Epidermal melanocyte (primary cell): ENCODE data around the gene SPINK2.

Source experiments
- DNase-seq: peaks from one replicate; pipeline ENCODE4 v3.0.0; 2011; ENCODE audit warnings: low spot score; ENCODE audit not compliant: insufficient read length

The SPINK2 gene

DNA sequence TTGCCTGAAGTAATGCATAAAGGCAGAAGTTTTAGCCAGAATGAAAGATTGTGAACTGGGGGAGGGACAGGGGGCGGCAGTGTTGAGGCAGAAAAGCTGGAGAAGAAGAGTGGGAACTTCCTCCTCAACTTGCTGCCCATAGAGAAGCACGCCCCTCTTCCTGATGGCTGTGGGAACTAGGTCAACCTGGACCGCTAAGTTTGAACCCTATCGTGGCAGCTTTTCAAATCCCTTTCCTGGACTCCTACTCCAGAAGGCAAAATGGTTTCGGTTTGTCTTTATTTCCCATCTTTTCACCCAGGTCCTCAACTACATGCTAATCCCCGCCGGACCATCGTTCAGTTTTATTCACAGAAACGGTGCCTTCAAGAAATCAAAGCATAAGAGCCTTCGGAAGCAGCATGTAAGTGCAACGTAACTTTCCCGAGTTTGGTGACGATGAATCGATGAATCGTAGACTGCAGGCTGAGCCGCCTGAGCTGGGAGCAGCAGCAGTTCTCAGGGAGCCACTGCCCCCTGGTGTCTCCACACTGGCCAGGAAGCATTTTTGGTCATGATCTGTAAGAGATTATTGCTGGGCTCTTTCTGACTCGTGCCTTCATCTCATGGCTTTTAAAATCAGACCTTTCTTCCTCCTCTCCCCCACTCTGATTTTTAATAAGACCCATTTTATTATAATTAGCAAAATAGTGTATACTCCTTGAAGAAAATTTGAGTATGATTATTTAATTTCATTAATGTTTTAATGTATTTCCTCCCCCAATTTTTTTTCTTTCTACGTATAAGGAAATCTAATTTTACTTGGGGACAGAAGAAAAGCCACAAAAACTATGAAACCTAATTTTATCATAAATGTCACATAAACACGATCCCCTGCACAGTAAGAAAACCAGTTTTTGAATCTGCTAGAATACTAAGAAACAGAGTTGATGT, 21.4 kb downstream of the SPINK2 start:
- DNase-seq: peak; percentile 64

DNA sequence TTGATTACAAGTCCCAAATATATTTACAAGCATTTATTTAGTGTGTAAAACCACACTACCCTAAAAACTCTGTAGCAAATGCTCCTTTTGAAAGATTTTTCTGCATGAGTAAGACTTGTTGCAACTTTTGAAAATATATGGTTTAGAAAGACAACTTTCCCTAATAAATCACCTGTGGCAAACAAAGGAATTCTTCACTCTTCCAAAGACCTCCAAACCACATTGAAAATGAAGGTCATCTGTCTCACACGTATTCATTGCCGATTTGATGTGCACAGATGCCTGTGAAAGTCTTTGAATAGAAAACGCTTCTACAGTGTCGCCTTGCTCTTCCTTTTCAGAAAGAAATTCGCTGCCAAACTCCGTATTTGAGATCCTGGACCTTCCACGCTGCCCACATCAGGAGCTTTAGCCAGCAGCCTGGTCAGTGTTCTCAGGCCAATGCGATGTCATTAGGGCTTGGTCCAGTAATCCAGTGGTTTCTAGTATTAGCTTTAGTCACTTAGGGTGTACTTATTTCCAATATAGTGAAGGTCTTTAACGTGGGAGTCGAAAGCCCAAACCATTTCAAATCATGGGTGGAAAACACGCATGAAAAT, 22.2 kb downstream of the SPINK2 start:
- DNase-seq: no peak

DNA sequence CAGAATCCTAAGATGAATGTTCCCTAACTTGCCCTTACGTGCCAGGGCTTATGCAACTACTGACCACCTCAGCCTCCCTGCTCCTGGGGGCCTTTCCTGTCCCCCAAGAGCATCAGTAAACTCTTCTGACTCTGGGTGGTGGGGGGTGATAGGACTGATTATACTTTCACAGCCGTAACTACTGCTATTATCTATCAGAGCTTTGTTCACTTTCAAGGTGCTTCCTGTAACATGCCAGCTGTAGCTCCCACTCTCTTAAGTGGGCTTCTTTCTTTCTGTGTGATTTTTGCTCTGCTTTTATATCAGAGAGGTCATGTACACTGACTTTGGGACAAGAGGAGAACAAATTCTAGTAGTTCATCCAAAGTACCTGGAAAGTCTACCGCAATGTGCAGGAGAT, 25.3 kb downstream of the SPINK2 start:
- DNase-seq: no peak

DNA sequence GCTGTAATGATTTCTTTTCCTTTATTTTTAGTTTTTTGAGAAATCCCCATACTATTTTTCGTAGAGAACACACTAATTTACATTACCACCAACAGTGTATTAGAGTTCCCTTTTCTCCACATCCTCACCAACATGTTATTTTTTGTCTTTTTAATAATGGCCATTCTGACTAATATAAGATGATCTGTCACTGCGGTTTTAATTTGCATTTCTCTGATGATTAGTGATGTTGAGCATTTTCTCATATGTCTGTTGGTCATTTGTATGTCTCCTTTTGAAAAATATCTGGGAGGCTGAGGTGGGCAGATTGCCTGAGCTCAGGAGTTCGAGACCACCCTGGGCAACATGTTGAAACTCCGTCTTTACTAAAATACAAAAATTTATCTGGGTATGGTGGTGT, 30.2 kb downstream of the SPINK2 start:
- DNase-seq: no peak

DNA sequence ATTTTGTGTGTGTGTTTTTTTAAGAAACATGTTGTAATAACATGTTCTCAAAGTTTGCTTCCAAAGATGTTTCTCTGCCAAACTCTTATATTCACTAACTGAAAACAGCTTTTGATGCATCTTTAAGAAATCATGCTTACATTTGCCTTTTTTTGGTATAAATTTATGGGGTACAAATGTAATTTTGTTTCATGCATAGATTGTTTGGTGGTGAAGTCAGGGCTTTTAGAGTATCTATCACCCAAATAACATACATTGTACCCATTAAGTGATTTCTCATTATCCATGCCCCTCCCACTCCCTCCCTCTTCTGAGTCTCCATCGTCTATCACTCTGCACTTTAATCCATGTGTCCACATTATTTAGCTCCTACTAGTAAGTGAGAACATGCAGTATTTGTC, 30.8 kb downstream of the SPINK2 start:
- no peak for DNase-seq

DNA sequence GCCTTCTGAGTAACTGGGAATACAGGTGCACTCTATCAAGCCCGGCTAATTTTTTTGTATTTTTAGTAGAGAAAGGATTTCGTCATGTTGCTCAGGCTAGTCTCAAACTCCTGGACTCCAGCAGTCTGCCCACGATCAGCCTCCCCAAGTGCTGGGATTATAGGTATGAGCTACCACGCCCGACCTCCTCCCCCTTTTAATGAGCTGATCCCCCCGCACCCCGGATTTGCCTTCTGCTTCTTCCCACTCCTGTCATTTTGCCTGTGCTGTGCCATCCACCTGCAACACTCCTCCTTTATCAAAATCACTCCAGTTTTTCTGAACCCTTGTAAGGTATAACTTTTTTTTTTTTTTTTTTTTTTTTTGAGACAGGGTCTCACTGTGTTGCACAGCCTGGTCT, 33.4 kb downstream of the SPINK2 start:
- no peak for DNase-seq

DNA sequence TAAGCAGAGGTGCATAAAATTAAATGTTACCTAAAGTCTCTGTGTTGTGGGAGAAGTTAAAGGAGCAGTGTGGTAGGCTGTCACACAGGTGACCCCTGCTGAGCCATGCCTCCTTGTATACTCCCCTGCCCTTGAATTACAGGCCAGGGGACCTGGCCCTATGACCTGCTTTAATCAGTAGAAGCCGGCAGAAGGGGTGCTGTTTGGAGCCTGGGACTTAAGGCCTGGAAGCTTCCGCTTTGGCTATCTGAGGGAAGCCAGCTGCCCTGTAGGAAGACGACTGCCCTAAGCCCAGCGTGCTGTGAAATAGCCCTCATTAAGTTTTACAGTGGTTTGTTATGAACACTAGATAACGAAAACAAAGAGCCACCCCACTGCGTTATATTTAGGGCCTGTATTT, 34.1 kb downstream of the SPINK2 start:
- DNase-seq: no peak

DNA sequence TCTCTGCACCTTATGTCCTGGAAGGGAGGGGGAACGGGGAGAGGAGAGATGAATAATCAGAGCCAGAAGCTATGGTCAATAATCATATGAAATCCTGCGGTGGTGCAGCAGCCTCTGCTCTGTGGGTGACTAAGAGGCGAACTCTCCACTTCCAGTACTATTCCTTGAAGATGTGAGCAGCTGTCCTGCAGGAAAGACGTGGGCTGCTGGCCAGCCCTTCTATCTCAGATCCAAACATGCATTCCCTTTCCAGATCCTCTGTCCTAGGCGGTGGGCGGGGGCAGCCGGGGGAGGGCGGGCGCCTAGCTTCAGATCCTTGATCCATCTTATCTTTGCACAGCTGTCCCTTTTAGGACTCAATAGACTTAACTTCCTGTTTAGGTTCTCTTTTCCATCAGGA, 34.5 kb downstream of the SPINK2 start:
- DNase-seq: no peak

DNA sequence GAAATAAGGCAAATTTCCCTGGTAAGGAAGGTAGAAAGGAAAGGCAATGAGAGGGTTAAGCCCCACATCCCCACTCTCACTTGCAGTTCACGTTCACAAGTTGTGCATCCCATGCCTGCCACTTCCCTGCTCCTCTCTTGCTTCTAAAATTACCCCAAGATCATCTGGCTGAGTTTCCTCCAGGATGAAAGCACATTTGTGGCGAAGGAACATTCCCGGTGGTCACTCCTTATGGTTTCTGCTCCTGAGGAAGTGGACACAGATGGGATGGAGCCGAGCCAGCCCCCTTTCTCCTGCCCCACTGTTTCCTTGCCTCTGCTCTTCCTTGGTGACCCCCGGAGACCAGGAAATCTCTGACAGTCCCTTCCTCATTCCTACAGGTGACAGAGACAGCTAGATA, 37.5 kb downstream of the SPINK2 start:
- no peak for DNase-seq

DNA sequence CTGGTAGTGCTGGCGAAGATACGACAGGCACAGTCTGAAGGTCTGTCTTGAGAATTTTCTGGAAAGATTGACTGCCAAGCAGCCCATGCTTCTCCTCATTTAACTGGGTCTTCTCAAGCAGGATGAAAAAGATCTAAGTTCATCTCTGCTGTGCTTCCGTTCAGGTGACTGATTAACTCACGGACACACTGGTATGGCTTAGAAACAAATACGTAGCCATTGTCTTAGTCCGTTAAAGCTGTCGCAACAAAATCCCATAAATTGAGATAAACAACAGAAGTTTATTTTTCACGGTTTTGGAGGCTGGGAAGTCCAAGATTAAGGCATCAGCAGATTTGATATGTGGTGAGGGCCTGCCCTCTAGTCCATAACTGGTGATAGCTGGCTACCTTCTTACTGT, 39.5 kb downstream of the SPINK2 start:
- DNase-seq: no peak

DNA sequence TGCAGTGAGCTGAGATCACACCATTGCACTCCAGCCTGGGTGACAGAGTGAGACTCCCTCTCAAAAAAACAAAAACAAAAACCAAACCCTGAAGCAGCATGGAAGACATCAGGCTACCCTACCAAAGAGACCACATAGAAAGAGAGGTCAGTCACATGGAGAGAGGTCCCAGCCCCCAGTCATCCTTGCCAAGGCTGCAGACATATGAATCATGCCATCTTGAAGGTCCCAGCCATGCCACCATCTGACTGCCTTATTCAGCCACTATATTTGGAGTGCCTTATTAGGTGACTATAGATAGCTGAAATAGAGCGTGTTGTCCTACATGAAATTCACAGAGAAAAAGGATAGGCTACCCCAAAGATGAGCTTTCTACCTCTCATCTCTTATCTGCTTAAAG, 48.2 kb downstream of the SPINK2 start:
- DNase-seq: no peak

DNA sequence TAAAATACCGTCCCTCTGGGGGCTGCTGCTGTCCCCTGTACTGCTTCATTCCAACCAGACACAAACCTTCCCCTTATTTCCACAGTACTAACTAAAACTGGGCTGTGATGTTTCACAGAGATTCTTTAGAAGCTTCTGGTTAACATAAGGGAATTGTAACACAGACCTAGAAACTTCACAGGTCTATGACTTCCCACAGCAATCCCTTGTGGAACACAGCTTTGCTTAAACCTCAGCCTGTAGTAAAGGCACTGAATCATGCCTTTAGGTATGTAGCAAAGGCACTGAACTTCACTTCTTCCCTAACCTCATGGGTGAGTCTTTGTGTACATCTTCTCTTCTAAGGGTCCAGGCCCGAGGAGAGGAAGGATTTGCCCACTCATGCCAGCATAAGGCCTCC, 49.4 kb downstream of the SPINK2 start:
- DNase-seq: no peak

DNA sequence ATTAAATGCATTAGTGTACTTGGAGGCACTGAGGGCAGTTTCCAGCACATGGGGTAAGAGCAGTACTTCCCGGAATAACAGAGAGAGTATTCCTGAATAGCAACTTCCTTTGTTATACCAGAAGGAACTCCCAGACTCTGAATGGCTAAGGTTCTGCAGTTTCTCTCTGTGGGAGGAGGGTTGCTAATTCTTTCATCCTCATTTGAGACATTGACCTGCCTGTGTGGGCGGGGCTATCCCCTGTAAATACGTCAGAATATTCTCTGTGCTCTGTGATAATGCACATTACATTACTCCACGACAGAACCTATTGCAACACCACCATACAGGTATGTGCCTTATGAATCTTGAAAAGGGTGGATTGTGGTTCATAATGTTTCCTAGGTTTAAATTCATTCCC, 52.7 kb downstream of the SPINK2 start:
- no peak for DNase-seq

DNA sequence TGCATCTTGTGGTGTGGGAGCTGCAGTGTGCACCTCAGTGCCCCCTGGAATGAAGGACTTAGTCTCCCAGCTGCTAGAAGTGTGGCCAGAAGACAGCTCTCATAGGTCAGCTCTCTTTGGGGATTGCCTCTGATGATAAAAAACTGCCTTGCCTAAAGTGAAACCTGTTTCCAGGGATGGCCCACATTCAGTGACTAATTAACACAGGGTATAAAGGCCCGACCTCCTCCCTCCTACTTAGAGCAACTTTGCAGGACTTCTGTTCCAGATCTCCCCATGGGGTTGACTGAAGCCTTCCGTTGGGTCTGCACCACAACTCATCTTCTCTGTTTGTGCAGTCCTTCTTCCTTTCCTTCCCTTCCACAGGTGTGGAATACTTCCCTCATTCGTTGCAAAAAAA, 53.2 kb downstream of the SPINK2 start:
- no peak for DNase-seq

DNA sequence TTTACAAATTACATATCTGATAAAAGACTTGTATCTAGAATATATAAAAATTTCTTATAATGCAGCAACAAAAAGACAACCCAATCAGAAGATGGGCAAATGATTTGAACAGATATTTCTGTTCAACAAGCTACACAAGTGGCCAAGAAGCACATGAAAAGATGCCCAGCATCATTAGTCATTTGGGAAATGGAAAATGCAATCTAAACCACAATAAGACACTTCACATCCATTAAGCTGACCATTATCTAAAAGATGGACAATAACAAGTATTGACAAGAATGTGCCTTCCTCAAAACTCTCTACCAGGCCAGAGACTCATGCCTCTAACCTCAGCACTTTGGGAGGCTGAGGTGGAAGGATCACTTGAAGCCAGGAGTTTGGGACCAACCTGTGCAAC, 53.9 kb downstream of the SPINK2 start:
- DNase-seq: no peak

DNA sequence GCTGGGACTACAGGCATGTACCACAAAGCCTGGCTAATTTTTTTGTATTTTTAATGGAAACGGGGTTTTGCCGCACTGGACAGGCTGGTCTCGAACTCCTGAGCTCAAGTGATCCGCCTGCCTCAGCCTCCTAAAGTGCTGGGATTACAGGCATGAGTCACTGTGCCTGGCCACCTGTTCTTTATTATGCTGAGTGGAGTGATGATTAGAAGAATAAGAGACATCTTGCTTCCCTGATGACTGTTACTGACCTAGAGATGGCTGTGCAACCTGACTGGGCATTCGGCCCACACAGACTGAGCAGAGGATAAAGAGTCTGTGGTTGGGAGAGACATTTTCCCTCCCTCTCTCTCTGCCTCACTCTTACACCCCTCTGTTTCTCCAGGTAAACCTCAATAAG, 56.7 kb downstream of the SPINK2 start:
- DNase-seq: no peak

DNA sequence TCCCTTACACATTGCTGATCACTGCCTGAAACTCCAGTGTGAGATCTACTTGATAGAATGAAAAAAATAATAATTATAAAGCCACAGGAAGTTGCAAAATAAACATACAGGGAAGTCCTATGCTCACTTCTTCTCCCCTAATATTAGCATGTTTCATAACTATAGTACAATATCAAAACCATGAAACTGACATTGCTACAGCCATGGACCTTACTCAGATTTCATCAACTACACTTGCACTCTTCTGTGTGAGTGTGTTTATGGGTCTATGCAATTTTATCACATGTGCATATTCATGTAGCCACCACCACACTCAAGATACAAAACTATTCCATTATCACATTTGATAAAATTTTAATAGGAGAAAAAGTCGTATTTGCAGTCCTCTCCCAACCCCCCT, 57.3 kb downstream of the SPINK2 start:
- no peak for DNase-seq

DNA sequence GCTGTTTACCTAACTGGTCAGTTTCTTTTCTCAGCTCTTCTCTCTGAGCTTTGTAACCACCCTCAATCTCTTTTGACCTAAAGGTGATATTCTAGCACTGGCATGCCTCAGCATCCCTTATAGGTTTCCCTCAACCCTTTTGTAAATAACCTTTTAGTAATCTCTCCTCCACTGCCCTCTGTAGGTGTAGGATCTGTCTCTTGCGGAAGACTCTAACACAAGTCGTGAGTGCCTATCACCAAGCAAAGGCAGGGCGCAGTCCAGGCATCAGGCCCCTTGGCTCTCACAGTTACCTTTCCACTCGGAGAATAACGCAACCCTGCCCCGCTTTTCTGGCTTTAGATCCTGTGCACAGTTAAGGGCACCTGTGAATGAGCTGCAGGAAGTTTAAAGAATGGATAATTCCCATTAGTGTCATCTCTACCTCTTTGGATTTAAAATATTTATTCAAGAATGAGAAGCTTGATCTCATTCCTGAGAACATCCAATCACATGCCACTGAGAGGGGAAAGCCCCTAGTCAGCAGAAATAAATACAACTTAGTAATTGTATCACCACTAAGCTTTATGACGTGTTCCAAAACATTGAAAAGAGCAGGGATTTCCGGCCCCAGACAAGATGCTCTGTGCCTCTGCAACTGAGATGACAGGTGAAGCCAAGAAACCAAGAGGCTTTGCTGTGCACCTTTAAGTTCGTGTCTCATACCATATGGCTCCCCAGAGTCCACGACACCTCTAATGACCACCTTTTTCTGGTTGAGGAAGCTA, 58.8 kb downstream of the SPINK2 start:
- DNase-seq: no peak

DNA sequence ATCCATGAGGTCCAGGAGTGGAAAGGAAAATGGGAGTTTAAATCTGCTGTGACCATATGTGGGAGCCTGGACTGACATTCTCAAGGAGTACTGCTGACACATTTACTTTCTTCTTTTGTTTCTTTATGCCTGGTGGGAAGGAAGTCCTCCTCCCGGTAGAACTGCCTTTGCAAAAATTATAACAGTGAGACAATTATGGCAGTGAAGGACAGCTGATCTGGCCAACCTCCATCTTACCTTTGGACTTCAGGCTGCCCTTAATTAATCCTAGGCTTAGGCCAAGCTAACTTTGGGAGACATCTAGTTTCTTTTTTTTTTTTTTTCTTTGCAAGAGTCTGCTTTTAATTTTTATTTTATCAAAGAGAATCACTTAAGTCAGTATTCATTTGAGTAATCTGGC, 61.3 kb downstream of the SPINK2 start:
- no peak for DNase-seq
